Neuronal stem cell (in vitro differentiated cells): Measurements from ENCODE around the gene KANSL1.

Experiments
- DNase-seq: peaks from one replicate; pipeline ENCODE4 v3.0.0-alpha.2; 2013; ENCODE audit warnings: low spot score
- H2AFZ ChIP-seq: one replicate; pipeline ENCODE4 v1.6.1; 2013; ENCODE audit warnings: mild to moderate bottlenecking, low read length, inconsistent platforms
- H2AK5ac ChIP-seq: 2 replicates; pipeline ENCODE4 v1.6.1; 2013; ENCODE audit warnings: low read depth, mild to moderate bottlenecking, inconsistent platforms, low read length, moderate library complexity, mixed read lengths
- H2BK120ac ChIP-seq: 2 replicates; pipeline ENCODE4 v1.6.1; 2013; ENCODE audit warnings: low read depth, mild to moderate bottlenecking, inconsistent platforms, low read length, moderate library complexity, mixed read lengths
- H2BK12ac ChIP-seq: one replicate; pipeline ENCODE4 v1.6.1; 2013; ENCODE audit warnings: low read length, inconsistent platforms
- H2BK15ac ChIP-seq: 2 replicates; pipeline ENCODE4 v1.6.1; 2013; ENCODE audit warnings: mild to moderate bottlenecking, low read length, inconsistent platforms, mixed read lengths
- H2BK5ac ChIP-seq: one replicate; pipeline ENCODE4 v1.6.1; 2013; ENCODE audit warnings: inconsistent platforms, mild to moderate bottlenecking, low read length, moderate library complexity
- H3K14ac ChIP-seq: one replicate; pipeline ENCODE4 v1.6.1; 2013; ENCODE audit warnings: low read length, inconsistent platforms
- H3K18ac ChIP-seq: 2 replicates; pipeline ENCODE4 v1.6.1; 2013; ENCODE audit warnings: low read length, inconsistent platforms
- H3K23ac ChIP-seq: 2 replicates; pipeline ENCODE4 v1.6.1; 2013; ENCODE audit warnings: low read depth, mild to moderate bottlenecking, mixed read lengths, low read length, inconsistent platforms; ENCODE audit not compliant: poor library complexity
- H3K27ac ChIP-seq: replicated peaks from 3 replicates; pipeline ENCODE4 v1.5.1; 2013; ENCODE audit warnings: low read length, inconsistent platforms
- H3K27me3 ChIP-seq, 3 experiments: 2 replicates each; pipeline ENCODE4 v1.6.1; 2013; ENCODE audit warnings: low read length in 3 of 3, mild to moderate bottlenecking in 2 of 3, inconsistent platforms in 1 of 3, low read depth in 1 of 3, mixed read lengths in 1 of 3, moderate library complexity in 1 of 3; ENCODE audit not compliant: control insufficient read depth in 3 of 3, insufficient read depth in 3 of 3
- H3K36me3 ChIP-seq, 2 donors: replicated peaks in 1 of 2; 2 replicates each; pipeline ENCODE4 v1.6.1; 2013; ENCODE audit warnings: low read length in 2 of 2; ENCODE audit not compliant: control insufficient read depth in 2 of 2, insufficient read depth in 2 of 2
- H3K4ac ChIP-seq: 2 replicates; pipeline ENCODE4 v1.6.1; 2013; ENCODE audit warnings: inconsistent platforms, mild to moderate bottlenecking, low read length, moderate library complexity
- H3K4me1 ChIP-seq, 2 donors: 1 replicate in 1 of 2; 2 replicates in 1 of 2; pipeline ENCODE4 v1.6.1; 2013; ENCODE audit warnings: low read length in 2 of 2, low read depth in 1 of 2; ENCODE audit not compliant: control insufficient read depth in 2 of 2, insufficient read depth in 1 of 2
- H3K4me2 ChIP-seq: one replicate; pipeline ENCODE4 v1.6.1; 2013; ENCODE audit warnings: mild to moderate bottlenecking, low read length, inconsistent platforms; ENCODE audit not compliant: insufficient read depth, poor library complexity, severe bottlenecking
- H3K4me3 ChIP-seq, 2 donors: 2 replicates each; pipeline ENCODE4 v1.5.1; 2013; ENCODE audit warnings: low read length in 2 of 2, mild to moderate bottlenecking in 2 of 2, inconsistent platforms in 1 of 2, moderate library complexity in 1 of 2
- H3K79me1 ChIP-seq: one replicate; pipeline ENCODE4 v1.6.1; 2013; ENCODE audit warnings: low read depth, mild to moderate bottlenecking, inconsistent platforms, low read length, moderate library complexity
- H3K9ac ChIP-seq: one replicate; pipeline ENCODE4 v1.6.1; 2013; ENCODE audit warnings: mild to moderate bottlenecking, low read depth, low read length, inconsistent platforms; ENCODE audit not compliant: poor library complexity
- H3K9me3 ChIP-seq, 2 donors: replicated peaks in 1 of 2; 2 replicates each; pipeline versions ENCODE3 to v1.6.1; 2013; ENCODE audit warnings: low read length in 2 of 2, mild to moderate bottlenecking in 2 of 2, inconsistent platforms in 1 of 2, low read depth in 1 of 2, mixed read lengths in 1 of 2, moderate library complexity in 1 of 2; ENCODE audit not compliant: control insufficient read depth in 2 of 2, insufficient read depth in 1 of 2
- H4K8ac ChIP-seq: one replicate; pipeline ENCODE4 v1.6.1; 2013; ENCODE audit warnings: low read depth, mild to moderate bottlenecking, inconsistent platforms, low read length, moderate library complexity
- H4K91ac ChIP-seq: one replicate; pipeline ENCODE4 v1.6.1; 2013; ENCODE audit warnings: low read length, low read depth, mild to moderate bottlenecking, inconsistent platforms; ENCODE audit not compliant: poor library complexity
- WGBS, 2 donors: extraction: QIAGEN DNeasy Blood & Tissue Kit; methylation state at CpG; one replicate each; pipeline ENCODE4 v1.1.7; 2013; ENCODE audit warnings: missing lambda C conversion rate in 2 of 2, mixed read lengths in 1 of 2; ENCODE audit not compliant: insufficient read length in 2 of 2, insufficient replicate concordance in 1 of 2; ENCODE audit errors: extremely low coverage in 2 of 2; 5-methylcytosine and 5-hydroxymethylcytosine counted together

Gene KANSL1

DNA sequence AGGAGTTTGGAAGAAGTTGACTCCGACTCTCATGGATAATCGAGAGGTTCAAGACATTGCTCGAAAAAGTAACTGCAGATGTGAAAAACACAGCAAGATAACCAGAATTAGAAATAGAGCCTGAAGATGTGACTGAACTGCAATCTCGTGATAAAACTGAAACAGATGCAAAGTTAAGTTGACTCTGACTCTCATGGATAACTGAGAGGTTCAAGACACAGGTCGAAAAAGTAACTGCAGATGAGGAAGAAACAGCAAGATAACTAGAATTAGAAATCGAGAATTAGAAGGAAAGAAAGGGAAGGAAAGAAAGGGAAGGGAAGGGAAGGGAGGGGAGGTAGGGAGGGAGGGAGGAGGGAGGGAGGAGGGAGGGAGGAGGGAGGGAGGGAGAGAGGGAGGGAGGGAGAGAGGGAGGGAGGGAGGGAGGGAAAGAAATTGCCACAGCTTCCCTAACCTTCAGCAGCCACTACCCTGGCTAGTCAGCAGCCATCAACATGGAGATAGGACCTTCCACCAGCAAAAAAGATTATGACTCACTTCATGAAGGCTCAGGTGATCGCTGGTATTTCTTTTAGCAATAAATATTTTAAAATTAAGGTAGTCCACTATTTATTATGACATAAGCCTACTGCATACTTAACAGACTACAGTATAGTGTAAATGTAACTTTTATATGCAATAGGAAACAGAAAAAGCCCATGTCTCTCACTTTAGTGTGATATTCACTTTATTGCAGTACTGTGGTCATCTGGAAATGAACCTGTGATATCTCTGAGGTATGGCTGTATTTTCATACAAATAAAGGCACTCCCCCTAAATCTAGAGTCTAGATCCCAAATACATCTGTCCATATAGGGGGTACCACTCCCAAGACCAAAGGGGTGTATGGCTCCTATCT is 68.3 kb downstream of the KANSL1 start:
- 80% methylated on average over 1 of the region's 7 CpGs; no CpG with 5 or more reads in 1 of the 2 donors for WGBS, 2 donors
- Histone ChIP-seq H3K4me3 (no peak overlapping the region), H2BK15ac (no peak overlapping the region), H3K18ac (no peak overlapping the region), H3K27me3 (no peaks in the 10 kb centered on the region), H3K36me3 (peaks cover 0 to 40% of the 10 kb centered on the region in 2 donors), H2AFZ (no peak overlapping the region), H3K4ac (no peak overlapping the region), H3K4me2 (no peak overlapping the region), H3K23ac (no peak overlapping the region), H2BK120ac (no peak overlapping the region), H4K8ac (no peak overlapping the region), H2BK12ac (no peak overlapping the region), H3K9me3 (no peaks in the 10 kb centered on the region), H3K9ac (no peak overlapping the region), H4K91ac (no peak overlapping the region), H3K27ac (no peak overlapping the region), H2BK5ac (no peak overlapping the region), H2AK5ac (no peak overlapping the region), H3K79me1 (peaks cover 6% of the 10 kb centered on the region), H3K4me1 (peaks cover 0 to 8% of the 10 kb centered on the region in 2 donors), H3K14ac (no peak overlapping the region)
- no peak for DNase-seq

DNA sequence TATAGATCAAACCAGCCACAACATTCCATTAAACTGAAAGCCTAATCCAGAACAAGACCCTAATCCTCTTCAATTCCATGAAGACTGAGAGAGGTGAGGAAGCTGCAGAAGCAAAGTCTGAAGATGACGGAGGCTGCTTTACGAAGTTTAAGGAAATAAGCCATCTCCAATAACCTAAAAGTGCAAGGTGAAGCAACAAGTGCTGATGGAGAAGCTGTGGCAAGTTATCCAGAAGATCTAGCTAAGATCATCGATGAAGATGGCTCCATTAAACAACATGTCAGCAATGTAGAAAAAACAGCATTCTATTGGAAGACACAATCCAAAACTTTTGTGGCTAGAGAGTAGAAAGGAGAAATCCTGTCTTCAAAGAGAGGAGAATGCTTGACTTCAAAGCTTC is 69.6 kb downstream of the KANSL1 start:
- H3K9ac ChIP-seq, result no peak overlapping the region
- no peak overlapping the region for H2BK15ac ChIP-seq
- no peak overlapping the region for H3K14ac ChIP-seq
- WGBS, 2 donors, result no CpG with 5 or more reads among the region's 3 CpGs
- no peak overlapping the region for H4K91ac ChIP-seq
- H3K4me1 ChIP-seq, result peaks cover 0 to 4% of the 10 kb centered on the region in 2 donors
- no peak overlapping the region for H3K4ac ChIP-seq
- H3K4me3 ChIP-seq, result no peak overlapping the region
- H2BK120ac ChIP-seq, result no peak overlapping the region
- H2BK5ac ChIP-seq, result no peak overlapping the region
- peaks cover 6% of the 10 kb centered on the region for H3K79me1 ChIP-seq
- H3K27ac ChIP-seq, result no peak overlapping the region
- H2BK12ac ChIP-seq, result no peak overlapping the region
- no peak overlapping the region for H3K4me2 ChIP-seq
- no peak overlapping the region for H2AFZ ChIP-seq
- H3K9me3 ChIP-seq, result peaks cover 0 to 2% of the 10 kb centered on the region in 2 donors
- DNase-seq, result no peak
- no peak overlapping the region for H4K8ac ChIP-seq
- no peak overlapping the region for H3K18ac ChIP-seq
- H3K36me3 ChIP-seq, result peaks cover 0 to 31% of the 10 kb centered on the region in 2 donors
- H3K23ac ChIP-seq, result no peak overlapping the region
- no peaks in the 10 kb centered on the region for H3K27me3 ChIP-seq
- H2AK5ac ChIP-seq, result no peak overlapping the region

DNA sequence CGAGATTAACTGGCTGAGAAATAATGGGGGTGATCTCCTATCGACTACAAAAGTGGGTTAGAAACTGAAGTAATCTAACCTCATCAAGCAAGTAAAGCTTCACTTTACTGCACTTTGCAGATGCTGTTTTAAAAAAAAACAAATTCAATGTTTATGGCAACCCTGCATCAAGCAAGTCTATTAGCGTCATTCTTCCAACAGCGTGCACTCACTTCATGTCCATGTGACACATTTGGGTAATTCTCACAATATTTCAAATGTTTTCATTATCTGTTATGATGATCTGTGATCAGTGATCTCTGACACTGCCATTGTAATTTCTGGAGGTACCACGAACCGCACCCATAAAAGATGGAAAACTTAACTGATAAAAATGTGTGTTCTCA is 70.8 kb downstream of the KANSL1 start:
- no peak overlapping the region for H2AK5ac ChIP-seq
- no peak overlapping the region for H2AFZ ChIP-seq
- no peak for DNase-seq
- H2BK120ac ChIP-seq, result no peak overlapping the region
- no peaks in the 10 kb centered on the region for H3K27me3 ChIP-seq
- no peak overlapping the region for H3K4ac ChIP-seq
- no peak overlapping the region for H2BK12ac ChIP-seq
- H3K14ac ChIP-seq, result no peak overlapping the region
- no CpG with 5 or more reads among the region's 6 CpGs for WGBS, 2 donors
- H3K4me2 ChIP-seq, result no peak overlapping the region
- no peak overlapping the region for H4K8ac ChIP-seq
- H3K4me3 ChIP-seq, result no peak overlapping the region
- no peak overlapping the region for H3K27ac ChIP-seq
- H3K9ac ChIP-seq, result no peak overlapping the region
- no peak overlapping the region for H4K91ac ChIP-seq
- H3K4me1 ChIP-seq, result peaks cover 0 to 7% of the 10 kb centered on the region in 2 donors
- H2BK5ac ChIP-seq, result no peak overlapping the region
- peaks cover 0 to 2% of the 10 kb centered on the region in 2 donors for H3K9me3 ChIP-seq
- H3K23ac ChIP-seq, result no peak overlapping the region
- H3K18ac ChIP-seq, result no peak overlapping the region
- no peak overlapping the region for H2BK15ac ChIP-seq
- peaks cover 4% of the 10 kb centered on the region for H3K79me1 ChIP-seq
- H3K36me3 ChIP-seq, result peaks cover 0 to 21% of the 10 kb centered on the region in 2 donors

DNA sequence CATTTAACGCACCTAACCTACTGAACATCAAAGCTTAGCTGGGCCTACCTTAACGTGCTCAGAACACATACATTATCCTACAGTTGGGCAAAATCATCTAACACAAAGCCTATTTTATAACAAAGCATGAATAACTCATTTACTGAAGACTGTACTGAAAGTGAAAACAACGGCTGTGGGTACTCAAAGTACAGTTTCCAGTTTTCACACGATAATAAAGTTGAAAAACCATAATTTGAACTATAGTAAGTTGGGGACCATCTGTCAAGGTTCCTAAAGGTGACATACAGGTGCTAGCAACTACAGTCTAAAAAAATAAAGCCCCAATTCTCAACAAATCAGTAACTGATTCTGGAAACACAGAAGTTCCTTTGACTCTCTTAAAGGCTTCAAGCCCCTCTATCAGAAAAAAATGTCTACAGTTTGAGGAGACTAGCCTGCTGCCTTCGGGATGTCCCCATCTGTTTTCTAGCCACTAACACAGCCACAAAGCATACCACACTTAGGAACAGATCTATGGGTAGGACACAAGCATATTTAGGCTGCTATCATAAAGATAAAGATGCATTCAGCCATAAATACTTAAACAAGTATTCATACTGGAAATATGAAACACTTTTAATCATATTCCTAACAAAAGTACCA is 71.3 kb downstream of the KANSL1 start:
- Histone ChIP-seq H2BK5ac (no peak overlapping the region), H3K27me3 (no peaks in the 10 kb centered on the region), H3K18ac (no peak overlapping the region), H4K91ac (no peak overlapping the region), H3K4ac (no peak overlapping the region), H2AFZ (no peak overlapping the region), H3K4me3 (no peak overlapping the region), H2BK15ac (no peak overlapping the region), H3K4me1 (peaks cover 0 to 8% of the 10 kb centered on the region in 2 donors), H3K4me2 (no peak overlapping the region), H3K27ac (no peak overlapping the region), H3K9me3 (peaks cover 0 to 2% of the 10 kb centered on the region in 2 donors), H2BK120ac (no peak overlapping the region), H3K9ac (no peak overlapping the region), H2AK5ac (no peak overlapping the region), H2BK12ac (no peak overlapping the region), H4K8ac (no peak overlapping the region), H3K14ac (no peak overlapping the region), H3K79me1 (peaks cover 6% of the 10 kb centered on the region), H3K36me3 (peaks cover 0 to 16% of the 10 kb centered on the region in 2 donors), H3K23ac (no peak overlapping the region)
- WGBS, 2 donors, result no CpG with 5 or more reads among the region's 5 CpGs
- no peak for DNase-seq
